OCI-LY7 (cell line): Measurements from ENCODE around the gene BPIFB2. TPM values are rescaled to one million over a fixed set of nuclear protein-coding genes. Genes with fewer than 3 reads are reported as not detected.

Source experiments
- BruUV-seq: library from RNA; stranded (reverse); fragments of 400-500 nt; replicated peaks from 2 replicates; lab custom pipeline; 2021; lab: Mats Ljungman, UMichigan
- CTCF ChIA-PET: fragments of 300-600 bp; sonication (Branson Sonifier 250); formaldehyde crosslinking; loops from one replicate; lab custom pipeline; 2022; ENCODE audit warnings: antibody characterized with exemption; ENCODE audit not compliant: unreplicated experiment; lab: Charles Lee
- POLR2A ChIA-PET: fragments of 300-600 bp; sonication (Branson Sonifier 250); formaldehyde crosslinking; loops from one replicate; lab custom pipeline; 2022; ENCODE audit warnings: antibody characterized with exemption; lab: Charles Lee
- DNase-seq: peaks from one replicate; pipeline ENCODE4 v3.0.0-alpha.2; 2015; ENCODE audit warnings: low spot score
- H2AFZ ChIP-seq: fragments of 200-600 bp; sonication (generic), shearing (Covaris generic); 2 replicates; pipeline ENCODE4 v1.6.1; 2014; ENCODE audit warnings: mild to moderate bottlenecking, antibody characterized with exemption, low read length, moderate library complexity
- H3K27ac ChIP-seq: fragments of 200-600 bp; sonication (generic); 2 replicates; pipeline ENCODE4 v1.5.1; 2014; ENCODE audit warnings: mixed run types, low read depth, mild to moderate bottlenecking, moderate library complexity, low read length, inconsistent platforms; ENCODE audit not compliant: poor library complexity, severe bottlenecking
- H3K36me3 ChIP-seq: fragments of 200-600 bp; sonication (generic); 2 replicates; pipeline ENCODE4 v1.6.1; 2014; ENCODE audit warnings: mild to moderate bottlenecking, antibody characterized with exemption, low read length, moderate library complexity, mixed read lengths; ENCODE audit not compliant: insufficient read depth
- H3K4me1 ChIP-seq: fragments of 200-600 bp; sonication (generic); 2 replicates; pipeline ENCODE4 v1.5.1; 2014; ENCODE audit warnings: mild to moderate bottlenecking, low read length; ENCODE audit not compliant: insufficient read depth, poor library complexity, severe bottlenecking
- H3K4me2 ChIP-seq: fragments of 200-600 bp; sonication (generic); 2 replicates; pipeline ENCODE4 v1.6.1; 2014; ENCODE audit warnings: mild to moderate bottlenecking, low read length
- H3K4me3 ChIP-seq: fragments of 200-600 bp; sonication (generic); 2 replicates; pipeline ENCODE4 v1.5.1; 2014; ENCODE audit warnings: mild to moderate bottlenecking, low read depth, low read length; ENCODE audit not compliant: poor library complexity, severe bottlenecking
- H3K79me2 ChIP-seq: fragments of 200-600 bp; sonication (generic); 2 replicates; pipeline ENCODE4 v1.6.1; 2016; ENCODE audit warnings: low read depth, mild to moderate bottlenecking, low read length, moderate library complexity, mixed read lengths; ENCODE audit not compliant: insufficient read depth
- H3K9me2 ChIP-seq: fragments of 200-600 bp; sonication (generic); 2 replicates; pipeline ENCODE4 v1.6.1; 2016; ENCODE audit warnings: mild to moderate bottlenecking, low read length, mixed read lengths; ENCODE audit not compliant: insufficient read depth
- H3K9me3 ChIP-seq: fragments of 200-600 bp; sonication (generic); 2 replicates; pipeline ENCODE4 v1.6.1; 2014; ENCODE audit warnings: mild to moderate bottlenecking, mixed run types, low read length, mixed read lengths
- H4K20me1 ChIP-seq: fragments of 200-600 bp; sonication (generic); 2 replicates; pipeline ENCODE4 v1.6.1; 2014; ENCODE audit warnings: mild to moderate bottlenecking, antibody characterized with exemption, low read length, moderate library complexity, mixed read lengths; ENCODE audit not compliant: insufficient read depth
- CTCF ChIP-seq: fragments of 200-600 bp; sonication (generic); conservative IDR thresholded peaks from 2 replicates; pipeline ENCODE4 v1.5.1; 2014; ENCODE audit warnings: mild to moderate bottlenecking, antibody characterized with exemption, low read length, moderate library complexity, mixed read lengths
- EZH2phosphoT487 ChIP-seq: fragments of 200-600 bp; sonication (generic); IDR thresholded peaks from 2 replicates; pipeline ENCODE4 v1.6.1; 2018; ENCODE audit warnings: low read depth, borderline replicate concordance, mild to moderate bottlenecking, mixed run types, antibody characterized with exemption, low read length, moderate library complexity, mixed read lengths
- intact Hi-C: fragments of 100-400 bp; cut with micrococcal nuclease; formaldehyde crosslinking; loops from one replicate; pipeline ENCODE4 v1.10.0; 2022; ENCODE audit not compliant: unreplicated experiment
- total RNA-seq, 2 experiments: library from RNA; depleted of rRNA in 1 of 2; stranded (reverse); fragments of >200 nt in 1 of 2; shearing (Covaris generic) in 1 of 2; gene quantifications; 2 replicates each; pipeline ENCODE4 v1.2.3, GENCODE V29; 2014 to 2022

The BPIFB2 gene
- total RNA-seq, 2 experiments from 2014 or later: not detected

DNA sequence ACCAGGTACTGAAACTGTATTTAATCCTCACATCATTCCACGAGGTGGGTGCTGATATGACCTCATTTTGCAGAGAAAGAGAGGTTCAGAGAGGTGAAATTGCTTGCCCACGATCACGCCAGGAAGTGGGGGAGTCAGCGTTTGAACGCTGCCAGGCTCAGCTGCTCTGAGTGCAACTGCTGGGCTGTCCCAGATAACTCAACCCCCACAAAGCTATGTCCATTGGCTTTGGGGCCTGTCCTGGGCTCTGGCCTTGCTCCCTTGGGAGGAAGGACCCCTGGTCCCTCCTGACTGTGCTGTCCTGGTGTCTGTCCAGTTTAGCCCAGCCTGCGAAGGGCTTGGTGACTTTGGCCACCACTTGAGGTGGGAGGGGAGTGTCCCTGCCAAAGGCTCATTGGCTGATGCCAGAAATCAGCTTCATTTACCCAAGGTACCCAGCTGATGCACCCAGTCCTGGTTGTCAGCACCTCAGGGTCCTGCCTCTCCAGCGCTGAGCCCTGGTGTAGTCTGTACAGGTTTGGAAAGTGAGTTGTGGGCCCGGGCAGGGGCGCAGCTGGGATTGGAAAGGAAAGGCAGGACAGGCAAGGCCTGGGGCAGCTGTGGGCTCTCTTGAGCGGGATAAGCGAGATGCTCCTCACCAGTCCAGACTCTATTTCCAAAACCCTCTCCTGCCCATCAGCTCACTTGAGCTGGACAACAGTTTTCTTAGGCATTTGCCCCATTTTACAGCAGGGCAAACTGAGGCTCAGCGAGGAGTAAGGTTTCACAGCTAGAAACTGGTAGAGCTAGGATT, 41.7 kb upstream of the BPIFB2 start:
- H3K36me3 ChIP-seq: no peaks in the 10 kb centered on the region
- no peak for DNase-seq
- no peaks in the 10 kb centered on the region for H3K79me2 ChIP-seq
- H3K4me2 ChIP-seq: no peak overlapping the region
- H2AFZ ChIP-seq: no peak overlapping the region
- no peaks in the 10 kb centered on the region for H3K9me2 ChIP-seq
- no peak for TF ChIP-seq EZH2phosphoT487
- CTCF ChIA-PET: no interaction called here
- H3K4me1 ChIP-seq: no peaks in the 10 kb centered on the region
- no peaks in the 10 kb centered on the region for H3K9me3 ChIP-seq
- H4K20me1 ChIP-seq: no peaks in the 10 kb centered on the region
- H3K4me3 ChIP-seq: no peak overlapping the region
- intact Hi-C loops: no loop called here
- no peak overlapping the region for H3K27ac ChIP-seq
- POLR2A ChIA-PET: no interaction called here
- BruUV-seq: no TSS peak

GRCh38 chr20:32966382-32966781, 41.1 kb upstream of the BPIFB2 start:
- POLR2A ChIA-PET: no interaction called here
- BruUV-seq: no TSS peak

More at GRCh38 chr20:32966382-32966781, 41.1 kb upstream of the BPIFB2 start:
- no peak for DNase-seq
- no peak for TF ChIP-seq CTCF
- no peak for TF ChIP-seq EZH2phosphoT487
- no peaks in the 10 kb centered on the region for H3K9me3 ChIP-seq
- no peak overlapping the region for H2AFZ ChIP-seq
- no peaks in the 10 kb centered on the region for H3K9me2 ChIP-seq
- no peaks in the 10 kb centered on the region for H4K20me1 ChIP-seq
- intact Hi-C loops: no loop called here
- H3K4me2 ChIP-seq: no peak overlapping the region
- no peaks in the 10 kb centered on the region for H3K79me2 ChIP-seq
- CTCF ChIA-PET: no interaction called here
- peaks cover 5% of the 10 kb centered on the region for H3K4me1 ChIP-seq
- no peak overlapping the region for H3K27ac ChIP-seq
- H3K4me3 ChIP-seq: no peak overlapping the region
- H3K36me3 ChIP-seq: no peaks in the 10 kb centered on the region
